ENCODE data around the gene LAIR1. TPM values are rescaled to one million over a fixed set of nuclear protein-coding genes. Genes with fewer than 3 reads are reported as not detected.

The LAIR1 gene
- total RNA-seq, 1 donor = 0.36 TPM

- Histone ChIP-seq H2AFZ (ENCODE audit: low read length) (no peak overlapping the region), H3K4me2 (ENCODE audit: insufficient read depth, low read length) (no peak overlapping the region), H3K36me3 (ENCODE audit: insufficient read depth, low read length) (no peaks in the 10 kb centered on the region), H3K4me3 (ENCODE audit: insufficient read depth, low read length) (no peak overlapping the region), H4K20me1 (ENCODE audit: insufficient read depth, low read length) (no peaks in the 10 kb centered on the region), H3K4me1 (ENCODE audit: insufficient read depth, low read length) (no peaks in the 10 kb centered on the region), H3K9me3 (ENCODE audit: low read depth, low read length) (no peaks in the 10 kb centered on the region), H3K79me2 (ENCODE audit: insufficient read depth, low read length) (no peaks in the 10 kb centered on the region), H3K27me3 (ENCODE audit: insufficient read depth, low read length) (no peaks in the 10 kb centered on the region), H3K27ac (ENCODE audit: low read depth, low read length) (no peak overlapping the region)
- TF ChIP-seq CTCF (IDR thresholded peaks at IDR 0.05; ENCODE audit: extremely low read depth, low read depth, low read length) = no peak
- DNase-seq (ENCODE audit: insufficient read length, low spot score, missing footprints) = no peak
These were observed 59.6 kb downstream of the LAIR1 start for GRCh38 chr19:54305141-54305540.

- Histone ChIP-seq H4K20me1 (ENCODE audit: insufficient read depth, low read length) (no peaks in the 10 kb centered on the region), H2AFZ (ENCODE audit: low read length) (no peak overlapping the region), H3K4me2 (ENCODE audit: insufficient read depth, low read length) (no peak overlapping the region), H3K36me3 (ENCODE audit: insufficient read depth, low read length) (no peaks in the 10 kb centered on the region), H3K9me3 (ENCODE audit: low read depth, low read length) (no peaks in the 10 kb centered on the region), H3K4me3 (ENCODE audit: insufficient read depth, low read length) (no peak overlapping the region), H3K79me2 (ENCODE audit: insufficient read depth, low read length) (no peaks in the 10 kb centered on the region), H3K27ac (ENCODE audit: low read depth, low read length) (no peak overlapping the region), H3K4me1 (ENCODE audit: insufficient read depth, low read length) (no peaks in the 10 kb centered on the region), H3K27me3 (ENCODE audit: insufficient read depth, low read length) (no peaks in the 10 kb centered on the region)
- no peak for TF ChIP-seq CTCF (IDR thresholded peaks at IDR 0.05; ENCODE audit: extremely low read depth, low read depth, low read length)
- DNase-seq (ENCODE audit: insufficient read length, low spot score, missing footprints) = no peak
These were observed 62.5 kb downstream of the LAIR1 start for GRCh38 chr19:54302257-54302656.

Other genes starting within 250 kb of the LAIR1 start
- 17.4 TPM in 2 replicates for gene TFPT, start 249.3 kb downstream of the LAIR1 start, total RNA-seq
- 42.1 and 46.7 TPM in 2 replicates for gene PRPF31, start 249.2 kb downstream of the LAIR1 start, total RNA-seq
- 6.2 TPM in 2 replicates for gene CNOT3, start 227.2 kb downstream of the LAIR1 start, total RNA-seq
- 4.7 and 5.3 TPM in 2 replicates for gene LENG1, start 205.2 kb downstream of the LAIR1 start, total RNA-seq
- 0.29 and 0.72 TPM in 2 replicates for gene TMC4, start 191.8 kb downstream of the LAIR1 start, total RNA-seq
- 26.1 and 30.1 TPM in 2 replicates for gene MBOAT7, start 175.4 kb downstream of the LAIR1 start, total RNA-seq
- 73.1 and 76.3 TPM in 2 replicates for gene TSEN34, start 173.6 kb downstream of the LAIR1 start, total RNA-seq
- gene RPS9, start 164.1 kb downstream of the LAIR1 start, total RNA-seq = 1,229 and 1,336 TPM in 2 replicates
- gene LILRB3, start 141.9 kb downstream of the LAIR1 start, total RNA-seq = not detected in 2 replicates
- not detected in 2 replicates for gene LILRA6, start 122.1 kb downstream of the LAIR1 start, total RNA-seq
- gene LILRB5, start 107.7 kb downstream of the LAIR1 start, total RNA-seq = not detected in 2 replicates
- not detected in 2 replicates for gene LILRB2, start 83.8 kb downstream of the LAIR1 start, total RNA-seq
- gene LILRA5, start 51.8 kb downstream of the LAIR1 start, total RNA-seq = 0.36 TPM in 1 of 2 replicates, not detected in the other
- not detected in 2 replicates for gene LILRA4, start 25.8 kb downstream of the LAIR1 start, total RNA-seq
- gene TTYH1, start 50.5 kb upstream of the LAIR1 start, total RNA-seq = not detected in 2 replicates
- gene LENG8, start 84.3 kb upstream of the LAIR1 start, total RNA-seq = 40.7 and 42.3 TPM in 2 replicates
- gene LENG9, start 98.8 kb upstream of the LAIR1 start, total RNA-seq = 14.4 and 21.4 TPM in 2 replicates
- 18.8 and 20.3 TPM in 2 replicates for gene CDC42EP5, start 108.4 kb upstream of the LAIR1 start, total RNA-seq
- not detected in 2 replicates for gene LAIR2, start 137.9 kb upstream of the LAIR1 start, total RNA-seq
- not detected in 2 replicates for gene LILRA2, start 208.9 kb upstream of the LAIR1 start, total RNA-seq
- not detected in 2 replicates for gene LILRA1, start 228.7 kb upstream of the LAIR1 start, total RNA-seq